OCI-LY3 (cell line): ENCODE measurements around the gene ZNF80.

Source experiments
- H2AFZ ChIP-seq: fragments of 200-600, 300-600 bp; shearing (Covaris generic); 2 replicates; pipeline ENCODE4 v1.6.0; 2014; ENCODE audit warnings: antibody characterized with exemption, low read depth, low read length
- H3K27ac ChIP-seq: fragments of 200-600, 300-600 bp; sonication (generic); 2 replicates; pipeline ENCODE4 v1.5.1; 2014; ENCODE audit warnings: mild to moderate bottlenecking, low read length, moderate library complexity, mixed read lengths
- H3K27me3 ChIP-seq: fragments of 200-600, 300-600 bp; sonication (generic); 2 replicates; pipeline ENCODE4 v1.6.1; 2014; ENCODE audit warnings: low read depth, low read length, mixed read lengths
- H3K36me3 ChIP-seq: fragments of 200-600, 300-600 bp; sonication (generic); replicated peaks from 2 replicates; pipeline ENCODE3; 2014; ENCODE audit warnings: low read depth, low read length, mixed read lengths
- H3K4me1 ChIP-seq: fragments of 300-600, 200-600 bp; sonication (generic); 2 replicates; pipeline ENCODE4 v1.6.1; 2014; ENCODE audit warnings: low read length, mixed read lengths
- H3K4me2 ChIP-seq: fragments of 200-600, 300-600 bp; sonication (generic); 2 replicates; pipeline ENCODE4 v1.6.1; 2014; ENCODE audit warnings: low read length, mixed read lengths
- H3K4me3 ChIP-seq: fragments of 300-600, 200-600 bp; sonication (generic); 2 replicates; pipeline ENCODE4 v1.5.1; 2014; ENCODE audit warnings: antibody characterized with exemption, mild to moderate bottlenecking, low read length, moderate library complexity
- H3K79me2 ChIP-seq: fragments of 300-600, 200-600 bp; shearing (Covaris generic); 2 replicates; pipeline ENCODE4 v1.6.1; 2014; ENCODE audit warnings: mild to moderate bottlenecking, low read length, mixed read lengths
- H3K9ac ChIP-seq: fragments of 300-600, 200-600 bp; shearing (Covaris generic); 2 replicates; pipeline ENCODE4 v1.6.0; 2014; ENCODE audit warnings: mild to moderate bottlenecking, low read length, moderate library complexity
- H3K9me3 ChIP-seq: fragments of 200-600, 300-600 bp; shearing (Covaris generic); 2 replicates; pipeline ENCODE4 v1.6.1; 2014; ENCODE audit warnings: low read length, mixed read lengths; ENCODE audit not compliant: insufficient read depth
- H4K20me1 ChIP-seq: fragments of 200-600, 300-600 bp; sonication (generic); 2 replicates; pipeline ENCODE4 v1.6.1; 2016; ENCODE audit warnings: low read length, mixed read lengths; ENCODE audit not compliant: insufficient read depth
- EZH2phosphoT487 ChIP-seq: fragments of 200-600 bp; shearing (Covaris generic); IDR thresholded peaks from 2 replicates; pipeline ENCODE4 v1.6.1; 2018; ENCODE audit warnings: antibody characterized with exemption, mixed run types, low read depth
- TF ChIP-seq, protein P1 (sequence below): fragments of 200-600, 300-600 bp; sonication (generic); IDR thresholded peaks from 2 replicates; pipeline ENCODE4 v1.5.1; 2014; ENCODE audit warnings: antibody characterized with exemption, low read length, low read depth

ZNF80 gene

GRCh38 chr3:114259566-114259965 is 22.2 kb upstream of the ZNF80 start:
- no peak overlapping the region for H2AFZ ChIP-seq
- H3K79me2 ChIP-seq: no peaks in the 10 kb centered on the region
- H3K4me3 ChIP-seq: no peak overlapping the region
- no peaks in the 10 kb centered on the region for H3K4me1 ChIP-seq
- H4K20me1 ChIP-seq: no peaks in the 10 kb centered on the region
- H3K27me3 ChIP-seq: no peaks in the 10 kb centered on the region
- peaks cover 2% of the 10 kb centered on the region for H3K36me3 ChIP-seq
- no peak overlapping the region for H3K9ac ChIP-seq
- H3K27ac ChIP-seq: no peak overlapping the region
- H3K4me2 ChIP-seq: no peak overlapping the region
- TF ChIP-seq, protein P1, sequence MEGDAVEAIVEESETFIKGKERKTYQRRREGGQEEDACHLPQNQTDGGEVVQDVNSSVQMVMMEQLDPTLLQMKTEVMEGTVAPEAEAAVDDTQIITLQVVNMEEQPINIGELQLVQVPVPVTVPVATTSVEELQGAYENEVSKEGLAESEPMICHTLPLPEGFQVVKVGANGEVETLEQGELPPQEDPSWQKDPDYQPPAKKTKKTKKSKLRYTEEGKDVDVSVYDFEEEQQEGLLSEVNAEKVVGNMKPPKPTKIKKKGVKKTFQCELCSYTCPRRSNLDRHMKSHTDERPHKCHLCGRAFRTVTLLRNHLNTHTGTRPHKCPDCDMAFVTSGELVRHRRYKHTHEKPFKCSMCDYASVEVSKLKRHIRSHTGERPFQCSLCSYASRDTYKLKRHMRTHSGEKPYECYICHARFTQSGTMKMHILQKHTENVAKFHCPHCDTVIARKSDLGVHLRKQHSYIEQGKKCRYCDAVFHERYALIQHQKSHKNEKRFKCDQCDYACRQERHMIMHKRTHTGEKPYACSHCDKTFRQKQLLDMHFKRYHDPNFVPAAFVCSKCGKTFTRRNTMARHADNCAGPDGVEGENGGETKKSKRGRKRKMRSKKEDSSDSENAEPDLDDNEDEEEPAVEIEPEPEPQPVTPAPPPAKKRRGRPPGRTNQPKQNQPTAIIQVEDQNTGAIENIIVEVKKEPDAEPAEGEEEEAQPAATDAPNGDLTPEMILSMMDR: no peak
- TF ChIP-seq EZH2phosphoT487: no peak
- peaks cover 7% of the 10 kb centered on the region; the same call in 1 of the 2 replicates for H3K9me3 ChIP-seq

DNA sequence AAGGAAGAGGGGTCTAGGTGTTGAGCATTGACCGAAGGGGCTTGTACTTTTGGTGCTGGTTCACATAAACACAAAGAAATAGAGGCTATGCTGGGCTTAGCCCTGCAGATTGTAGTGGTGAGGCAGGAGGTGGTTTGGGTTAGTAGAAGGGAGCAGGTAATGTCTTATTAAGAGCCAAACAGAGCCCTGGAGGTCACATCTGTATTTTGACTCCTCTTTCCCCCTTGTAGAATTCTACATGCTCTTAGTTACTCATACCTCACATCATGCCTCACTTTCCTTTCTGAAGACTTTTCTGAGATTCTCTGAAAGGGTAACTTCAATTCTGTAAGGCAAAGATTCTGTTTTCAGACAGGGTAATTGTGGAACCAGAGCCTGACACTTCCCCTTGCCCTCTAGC is 16.1 kb upstream of the ZNF80 start:
- no peaks in the 10 kb centered on the region for H3K27me3 ChIP-seq
- no peaks in the 10 kb centered on the region for H3K9me3 ChIP-seq
- H3K4me2 ChIP-seq: no peak overlapping the region
- H3K4me3 ChIP-seq: no peak overlapping the region
- TF ChIP-seq, protein P1: no peak
- no peak for TF ChIP-seq EZH2phosphoT487
- H3K4me1 ChIP-seq: no peaks in the 10 kb centered on the region
- no peak overlapping the region for H3K27ac ChIP-seq
- H3K9ac ChIP-seq: no peak overlapping the region
- no peak overlapping the region for H2AFZ ChIP-seq
- no peaks in the 10 kb centered on the region for H4K20me1 ChIP-seq
- H3K36me3 ChIP-seq: peaks cover 2% of the 10 kb centered on the region
- no peaks in the 10 kb centered on the region for H3K79me2 ChIP-seq

DNA sequence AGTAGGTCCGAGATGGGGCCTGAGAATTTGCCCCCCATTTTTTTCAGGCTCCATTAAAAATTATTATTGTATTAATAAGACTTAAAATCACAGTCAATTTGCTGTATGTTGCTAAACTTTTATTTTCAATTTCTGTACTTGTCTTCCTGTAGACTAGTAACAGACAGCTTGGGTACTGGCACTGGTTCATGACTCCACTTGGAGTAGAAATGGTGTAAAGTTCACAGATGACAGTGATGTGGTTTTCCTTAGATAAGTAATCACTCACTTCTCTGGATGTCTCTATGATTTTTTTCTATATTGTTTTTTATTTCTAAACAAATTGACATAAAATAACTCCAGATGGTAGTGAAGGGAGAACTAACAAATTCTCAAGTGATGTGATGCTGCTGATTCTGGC is 15.6 kb upstream of the ZNF80 start:
- Histone ChIP-seq H3K79me2 (no peaks in the 10 kb centered on the region), H3K4me1 (no peaks in the 10 kb centered on the region), H3K27ac (no peak overlapping the region), H2AFZ (no peak overlapping the region), H3K9me3 (no peaks in the 10 kb centered on the region), H3K9ac (no peak overlapping the region), H4K20me1 (no peaks in the 10 kb centered on the region), H3K4me3 (no peak overlapping the region), H3K36me3 (peaks cover 2% of the 10 kb centered on the region), H3K4me2 (no peak overlapping the region), H3K27me3 (no peaks in the 10 kb centered on the region)
- TF ChIP-seq, protein P1: no peak
- TF ChIP-seq EZH2phosphoT487: no peak

- Histone ChIP-seq H3K4me2 (peak overlapping the region; percentile 42), H3K27me3 (no peaks in the 10 kb centered on the region), H3K4me3 (peak overlapping the region; percentile 9; the same call in 1 of the 2 replicates), H3K36me3 (peaks cover 8% of the 10 kb centered on the region), H3K27ac (peak overlapping the region; percentile 6; the same call in 1 of the 2 replicates), H3K79me2 (no peaks in the 10 kb centered on the region), H3K4me1 (peaks cover 37% of the 10 kb centered on the region), H2AFZ (no peak overlapping the region), H3K9ac (no peak overlapping the region), H4K20me1 (no peaks in the 10 kb centered on the region), H3K9me3 (0 out of 2 replicates have a peak, but pooled peaks cover 5% of the 10 kb centered on the region)
- TF ChIP-seq, protein P1: no peak
- no peak for TF ChIP-seq EZH2phosphoT487
Measured at GRCh38 chr3:114242947-114243346, 5.6 kb upstream of the ZNF80 start.
